Measurements from ENCODE around the gene SERINC5. TPM values are rescaled to one million over a fixed set of nuclear protein-coding genes. Genes with fewer than 3 reads are reported as not detected.

Gene SERINC5
- total and polyA plus RNA-seq, 2 of the 4 experiments (the other 2 are of a cell fraction), result 5.0 to 8.1 TPM

GRCh38 chr5:80255431-80255810 lies 427 bp downstream of the SERINC5 start:
- Histone ChIP-seq H3K9ac (ENCODE audit: low read depth, low read length) (peak overlapping the region; percentile 80), H3K4ac (ENCODE audit: low read depth, low read length) (peak overlapping the region; percentile 26; the same call in 1 of the 2 replicates), H3K56ac (ENCODE audit: extremely low read depth, insufficient read depth, low read length) (no peak overlapping the region), H3K36me3 (ENCODE audit: control insufficient read depth, insufficient read depth, low read length) (no peaks in the 10 kb centered on the region), H4K20me1 (ENCODE audit: insufficient read depth, low read length) (no peaks in the 10 kb centered on the region), H3K23ac (ENCODE audit: low read depth, low read length) (peak overlapping the region; percentile 67), H3K4me3 (ENCODE audit: insufficient read depth, low read depth, low read length) (peak overlapping the region; percentile 73), H2AK5ac (ENCODE audit: low read depth, low read length) (no peak overlapping the region), H2BK15ac (ENCODE audit: low read depth, low read length) (no peak overlapping the region), H2BK120ac (ENCODE audit: low read depth, low read length) (0 out of 2 replicates have a peak overlapping the region, but pooled peaks have one; percentile 7), H3K27ac (ENCODE audit: insufficient read depth, low read length) (peak overlapping the region; percentile 45; the same call in 1 of the 2 replicates), H3K14ac (replicated peaks; ENCODE audit: low read depth, low read length) (peak overlapping the region; percentile 38; the same call in 1 of the 2 replicates), H3K18ac (ENCODE audit: low read depth, low read length) (peak overlapping the region; percentile 14; the same call in 1 of the 2 replicates), H2AFZ (replicated peaks; ENCODE audit: low read length, poor library complexity) (peak overlapping the region; percentile 94), H3K9me3 (ENCODE audit: control insufficient read depth, insufficient read depth, low read length) (no peaks in the 10 kb centered on the region), H4K91ac (ENCODE audit: insufficient read depth, low read depth, low read length) (no peak overlapping the region), H3K4me2 (ENCODE audit: low read depth, low read length) (peak overlapping the region; percentile 91), H3K9me1 (ENCODE audit: insufficient read depth, low read length) (no peaks in the 10 kb centered on the region; the same call in 1 of the 2 replicates), H2BK20ac (ENCODE audit: low read depth, low read length) (no peak overlapping the region), H2BK5ac (ENCODE audit: low read depth, low read length, poor library complexity, severe bottlenecking) (no peak overlapping the region), H3K79me1 (ENCODE audit: low read depth in 1 of 2, low read length in 2 of 2) (peaks cover 13 to 36% of the 10 kb centered on the region in 2 experiments; a peak in 3 of 4 replicates), H3K27me3 (ENCODE audit: control insufficient read depth, insufficient read depth, low read length) (no peaks in the 10 kb centered on the region), H4K5ac (ENCODE audit: low read depth, low read length) (no peak overlapping the region), H2AK9ac (replicated peaks; ENCODE audit: low read depth, low read length, poor library complexity) (peak overlapping the region; percentile 29), H3K4me1 (ENCODE audit: control insufficient read depth, insufficient read depth, low read length) (peaks cover 3% of the 10 kb centered on the region), H4K8ac (ENCODE audit: low read depth in 2 of 2, low read length in 2 of 2) (peak overlapping the region in 1 of 2 experiments; percentile 26; a peak in 2 of 4 replicates)
- DNase-seq (peak; percentile 50), ATAC-seq (ENCODE audit: low read depth) (peak; percentile 78)
- intact Hi-C loops (cut with micrococcal nuclease), result loop anchor here (5.0 kb wide), 1 partner anchor 163 kb away; no protein-coding TSS in a partner anchor
- POLR2A ChIA-PET (ENCODE audit: unreplicated experiment), result interaction anchor here (0.6 to 0.8 kb wide), 2 partner anchors 98 to 709 kb away, joined by 3 to 9 read pairs; no protein-coding TSS in a partner anchor
- BruUV-seq (replicated peaks), result no TSS peak
- in situ Hi-C loops (cut with MboI; ENCODE audit: low sequenced_read_pairs), result no loop called here
- CTCF ChIA-PET, result interaction anchor here (0.5 kb wide), 1 partner anchor 368 kb away, joined by 7 read pairs; no protein-coding TSS in a partner anchor
- TF ChIP-seq ELK1 (IDR thresholded peaks at IDR 0.05; ENCODE audit: borderline replicate concordance, low read depth, low read length) (no peak), MXI1 (IDR thresholded peaks at IDR 0.05; ENCODE audit: borderline replicate concordance, low read depth, low read length) (peak; percentile 78; the same call in 1 of the 2 replicates), POLR2A (IDR thresholded peaks at IDR 0.05; ENCODE audit: low read depth, low read length) (no peak), BHLHE40 (IDR thresholded peaks at IDR 0.05; ENCODE audit: low read depth, low read length) (no peak), SMC3 (IDR thresholded peaks at IDR 0.05; ENCODE audit: low read depth, low read length) (no peak), RAD21 (IDR thresholded peaks at IDR 0.05; ENCODE audit: low read length) (no peak), NFE2L2 (IDR thresholded peaks at IDR 0.05; ENCODE audit: low read depth, low read length) (no peak), CEBPB (IDR thresholded peaks at IDR 0.05; ENCODE audit: low read depth, low read length) (no peak), FOS (IDR thresholded peaks at IDR 0.05; ENCODE audit: low read depth, low read length) (no peak)
- WGBS, 2 experiments (ENCODE audit: extremely low coverage in 2 of 2, insufficient read length in 1 of 2), result 0% methylated on average over 10 of the region's 37 CpGs; no CpG with 5 or more reads in 1 of the 2 experiments
- dilution Hi-C loops (cut with HindIII; ENCODE audit: low sequenced_read_pairs, unreplicated experiment), result no loop called here
